Measurements from ENCODE around the gene FANCC.

DNA sequence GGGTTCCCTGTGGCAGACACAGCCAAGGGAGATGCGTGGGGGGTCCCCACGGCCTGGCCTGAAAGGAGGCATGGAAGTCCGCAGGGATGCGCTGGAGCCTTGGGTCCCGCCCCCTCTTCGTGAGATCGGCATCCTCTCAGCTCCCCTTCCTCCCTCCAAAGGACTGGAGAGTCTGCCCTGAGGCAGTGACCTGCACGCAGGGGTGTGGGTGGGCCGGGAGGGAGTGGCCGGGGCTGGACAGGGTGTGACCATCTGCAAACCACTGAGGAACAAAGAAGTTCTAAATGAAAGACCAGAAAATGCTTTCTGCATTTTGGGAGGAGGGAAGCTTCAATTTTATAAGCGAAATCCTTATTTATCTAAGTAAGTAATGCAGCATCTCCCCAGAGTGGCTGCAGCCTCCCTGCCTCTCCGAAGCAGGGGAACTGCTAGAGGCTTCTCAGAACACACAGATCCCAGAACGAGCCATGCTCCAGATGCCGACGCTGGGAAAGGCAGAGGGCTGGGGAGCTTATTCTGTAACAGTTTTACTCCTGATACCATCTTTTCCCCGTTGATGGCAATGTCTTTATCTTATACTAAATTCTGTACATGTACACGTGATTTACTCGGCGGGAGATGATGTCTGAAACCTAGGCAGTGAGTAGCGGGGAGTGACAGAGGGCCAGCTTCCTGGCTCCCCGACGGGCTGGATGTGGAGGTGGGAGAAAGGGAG lies 221.7 kb downstream of the FANCC start:
- TF ChIP-seq POLR2A (IDR thresholded peaks at IDR 0.05) = no peak
- TF ChIP-seq, protein P1, sequence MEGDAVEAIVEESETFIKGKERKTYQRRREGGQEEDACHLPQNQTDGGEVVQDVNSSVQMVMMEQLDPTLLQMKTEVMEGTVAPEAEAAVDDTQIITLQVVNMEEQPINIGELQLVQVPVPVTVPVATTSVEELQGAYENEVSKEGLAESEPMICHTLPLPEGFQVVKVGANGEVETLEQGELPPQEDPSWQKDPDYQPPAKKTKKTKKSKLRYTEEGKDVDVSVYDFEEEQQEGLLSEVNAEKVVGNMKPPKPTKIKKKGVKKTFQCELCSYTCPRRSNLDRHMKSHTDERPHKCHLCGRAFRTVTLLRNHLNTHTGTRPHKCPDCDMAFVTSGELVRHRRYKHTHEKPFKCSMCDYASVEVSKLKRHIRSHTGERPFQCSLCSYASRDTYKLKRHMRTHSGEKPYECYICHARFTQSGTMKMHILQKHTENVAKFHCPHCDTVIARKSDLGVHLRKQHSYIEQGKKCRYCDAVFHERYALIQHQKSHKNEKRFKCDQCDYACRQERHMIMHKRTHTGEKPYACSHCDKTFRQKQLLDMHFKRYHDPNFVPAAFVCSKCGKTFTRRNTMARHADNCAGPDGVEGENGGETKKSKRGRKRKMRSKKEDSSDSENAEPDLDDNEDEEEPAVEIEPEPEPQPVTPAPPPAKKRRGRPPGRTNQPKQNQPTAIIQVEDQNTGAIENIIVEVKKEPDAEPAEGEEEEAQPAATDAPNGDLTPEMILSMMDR (IDR thresholded peaks at IDR 0.05) = no peak
